ENCODE measurements around the gene IRF8.

DNA sequence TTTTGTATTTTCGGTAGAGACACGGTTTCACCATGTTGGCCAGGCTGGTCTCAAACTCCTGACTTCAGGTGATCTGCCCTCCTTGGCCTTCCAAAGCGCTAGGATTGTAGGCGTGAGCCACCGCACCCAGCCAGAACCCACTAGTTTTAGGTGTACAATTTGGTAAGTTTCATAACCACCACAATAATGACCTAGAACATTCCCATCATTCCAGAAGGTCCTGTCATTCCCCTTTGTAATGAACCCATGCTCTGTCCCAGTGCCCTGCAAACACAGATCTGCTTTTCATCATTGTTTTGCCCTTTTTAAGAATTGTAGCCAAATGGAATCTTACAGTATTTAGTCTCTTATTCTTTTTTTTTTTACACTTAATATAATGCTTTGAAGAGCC lies 35.6 kb upstream of the IRF8 start:
- TF ChIP-seq POLR2A (IDR thresholded peaks at IDR 0.05; ENCODE audit: low read length), result no peak
- TF ChIP-seq GATA1 (IDR thresholded peaks at IDR 0.05; ENCODE audit: low read depth, low read length), result no peak

All from erythroblast (primary cell).